Activated CD4-positive, alpha-beta T cell treated with anti-CD3 and anti-CD28 coated beads for 4 hours (primary cell): ENCODE data around the gene DIP2C.
"Not testable (repeated sequence)": the region's sequence is repeated elsewhere in the genome, so short reads cannot be mapped to it uniquely, and the experiment has no call there.

ENCODE experiments used
- DNase-seq, 2 donors: peaks; one replicate each; pipeline ENCODE4 v3.0.0-alpha.2; 2020

DIP2C gene

DNA sequence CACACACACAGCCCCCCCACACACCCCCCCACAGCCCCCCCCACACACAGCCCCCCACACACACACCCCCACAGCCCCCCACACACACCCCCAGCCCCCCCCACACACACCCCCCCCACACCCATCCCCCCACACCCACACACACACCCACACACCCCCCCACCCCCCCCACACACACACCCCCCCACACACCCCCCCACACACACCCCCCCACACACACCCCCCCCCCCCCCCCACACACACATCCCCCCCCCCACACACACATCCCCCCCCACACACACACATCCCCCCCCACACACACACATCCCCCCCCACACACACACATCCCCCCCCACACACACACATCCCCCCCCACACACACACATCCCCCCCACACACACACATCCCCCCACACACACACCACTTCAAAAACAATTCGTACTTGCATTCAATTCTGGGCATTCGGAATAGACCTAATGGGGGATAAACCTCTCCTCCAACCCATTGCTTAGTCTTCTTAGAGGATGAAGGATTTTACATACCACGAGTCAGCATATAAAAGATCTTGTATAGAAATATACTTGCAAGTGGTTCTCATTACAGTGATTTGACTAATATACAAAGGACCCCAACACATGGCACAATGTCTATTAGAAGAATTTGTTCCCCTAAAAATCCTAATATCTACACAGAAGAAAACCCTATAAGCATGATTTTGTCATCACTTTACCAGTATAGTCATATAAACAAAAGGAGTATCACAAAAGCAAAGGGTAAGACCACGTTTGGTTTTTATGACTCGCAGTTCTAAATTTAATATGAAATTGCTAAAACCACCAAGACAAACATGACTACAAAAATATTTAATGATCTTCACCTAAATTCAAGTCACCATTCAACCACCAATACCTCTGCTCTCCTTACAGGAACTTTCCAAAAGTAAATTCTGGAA is 80.9 kb downstream of the DIP2C start:
- DNase-seq = no peak

DNA sequence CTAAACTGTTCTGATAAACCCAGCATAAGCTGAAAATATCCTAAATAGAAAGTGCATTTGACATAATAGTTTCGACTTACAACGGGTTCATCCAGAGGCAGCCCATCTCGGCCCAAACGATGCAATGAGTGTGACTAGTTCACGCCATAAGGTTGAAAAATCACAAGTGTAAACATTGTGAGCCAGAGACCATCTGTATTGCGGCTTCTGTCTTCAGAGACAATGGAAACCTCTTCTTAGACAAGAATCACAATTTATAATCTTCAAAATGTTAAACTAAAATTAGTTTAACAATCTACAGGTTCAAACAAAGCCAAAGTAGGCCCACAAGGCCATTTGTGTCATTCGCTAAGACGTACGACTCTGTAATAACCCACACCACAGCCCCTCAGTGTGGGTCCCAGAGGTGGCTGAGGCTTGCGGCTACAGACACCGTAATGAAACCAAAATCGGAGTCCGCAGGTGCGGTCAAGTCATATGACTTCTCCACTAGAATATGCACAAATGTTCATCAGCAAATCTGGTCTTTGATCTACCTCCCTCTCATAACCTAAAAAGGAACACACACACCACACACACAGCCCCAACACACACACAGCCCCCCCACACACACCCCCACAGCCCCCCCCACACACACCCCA is 81.8 kb downstream of the DIP2C start:
- DNase-seq = no peak

DNA sequence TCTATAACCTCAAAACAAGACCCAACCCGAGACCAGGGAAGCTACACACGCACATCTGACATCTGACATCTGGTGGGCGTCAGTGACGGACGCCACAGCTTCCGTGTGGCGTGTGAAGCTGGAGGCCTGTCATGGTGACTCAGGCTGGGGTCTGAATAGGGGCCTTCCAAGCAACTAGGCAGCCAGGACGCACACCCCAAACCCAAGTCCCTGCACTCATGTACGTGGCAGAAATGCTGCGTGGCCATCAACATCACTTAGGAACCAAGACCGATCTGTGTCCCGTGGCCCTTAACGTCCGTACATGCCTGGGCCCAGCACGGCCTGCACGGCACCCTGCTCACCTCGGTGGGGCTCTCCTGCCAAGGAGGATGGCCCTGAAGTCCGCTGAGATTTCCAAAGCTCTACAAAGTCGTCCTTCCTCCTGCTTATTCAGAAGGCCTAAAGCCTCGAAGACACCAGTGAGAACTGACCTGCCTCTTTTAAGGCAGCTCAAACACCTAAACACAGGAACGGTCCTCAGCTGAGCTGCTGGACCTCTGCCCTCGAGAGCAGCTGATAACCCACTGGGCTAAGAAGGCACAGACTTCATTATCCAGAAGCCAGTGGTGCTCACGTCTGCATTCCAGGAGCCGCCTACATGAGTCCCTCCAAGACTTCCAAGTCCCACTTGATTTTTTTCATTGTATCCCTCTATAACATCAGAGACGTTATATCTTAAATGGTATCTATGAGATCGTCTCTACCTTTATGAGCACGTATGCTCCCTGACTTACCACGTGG is 82.5 kb downstream of the DIP2C start:
- DNase-seq = no peak

DNA sequence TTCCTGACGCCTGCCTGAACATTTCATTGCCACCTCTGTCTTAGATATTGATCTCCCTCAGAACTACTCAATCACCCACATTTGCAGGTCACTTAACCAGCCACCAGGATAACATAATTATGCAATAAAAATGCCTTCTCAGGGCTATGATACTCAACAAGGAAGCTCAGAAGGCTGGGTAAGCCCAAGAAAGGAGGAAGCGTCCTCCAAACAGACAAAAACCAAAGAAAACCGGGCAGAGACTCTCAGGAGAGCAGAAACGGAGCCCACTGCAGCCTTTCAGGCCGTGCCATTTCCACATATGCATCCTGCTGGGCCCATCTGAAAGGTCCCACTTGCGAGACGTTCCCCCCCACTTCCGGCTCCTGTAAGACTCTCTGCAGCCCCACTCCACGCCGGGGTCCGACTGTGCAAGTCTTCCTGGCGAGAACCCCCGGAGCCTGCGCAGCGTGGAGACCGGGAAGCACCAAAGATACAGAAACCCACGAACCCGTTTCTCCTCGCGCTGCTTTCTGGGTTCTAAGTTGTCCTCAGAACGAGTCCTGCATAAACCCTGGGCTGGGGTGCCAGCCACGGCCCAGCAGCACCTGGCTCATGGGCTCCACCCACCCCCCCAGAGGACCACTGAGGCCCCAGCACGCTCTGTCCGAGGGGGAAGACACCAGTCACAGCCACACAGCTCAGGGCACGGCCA is 83.7 kb downstream of the DIP2C start:
- no peak for DNase-seq

DNA sequence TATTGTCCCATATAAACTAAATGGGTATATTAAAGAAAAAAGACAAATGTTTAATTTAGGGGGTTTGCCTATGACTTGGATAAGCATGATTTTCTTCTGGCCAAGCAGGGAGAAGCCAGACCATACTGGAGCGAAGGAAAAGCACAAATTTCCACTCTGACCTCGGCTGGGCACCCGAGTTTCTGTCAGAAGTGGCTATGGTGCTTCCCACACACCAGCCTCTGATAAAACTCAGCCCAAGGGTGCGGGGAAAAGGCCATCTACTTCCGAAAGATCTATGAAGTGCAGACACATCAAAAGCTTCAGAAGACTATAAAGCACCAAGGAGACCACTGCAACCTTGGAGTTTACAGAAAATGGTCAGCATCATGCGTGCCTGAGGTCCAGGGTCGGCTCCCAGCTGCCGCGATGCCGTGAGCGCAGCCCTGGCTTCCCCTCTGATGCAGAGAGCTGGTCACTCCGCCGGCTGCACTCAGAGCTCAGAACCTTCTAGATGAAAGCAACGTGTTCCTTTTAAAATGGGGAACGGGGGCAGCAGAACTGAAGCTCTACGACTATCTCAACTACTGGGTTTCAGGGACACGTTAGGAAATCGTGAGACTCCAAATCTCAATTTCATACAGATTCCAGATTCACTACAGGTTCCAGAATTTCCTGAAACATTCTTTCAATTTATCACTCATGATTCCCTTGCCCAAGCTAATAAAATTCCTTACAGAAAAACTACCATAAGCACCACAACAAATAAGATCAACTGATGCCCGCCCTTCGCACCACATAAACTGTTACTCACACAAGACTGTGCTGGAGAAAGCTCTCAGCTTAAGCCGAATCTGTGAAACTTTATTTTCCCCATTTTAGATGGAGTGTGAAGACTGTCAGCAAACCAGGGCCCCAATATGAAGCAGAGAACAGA is 84.5 kb downstream of the DIP2C start:
- DNase-seq = no peak

DNA sequence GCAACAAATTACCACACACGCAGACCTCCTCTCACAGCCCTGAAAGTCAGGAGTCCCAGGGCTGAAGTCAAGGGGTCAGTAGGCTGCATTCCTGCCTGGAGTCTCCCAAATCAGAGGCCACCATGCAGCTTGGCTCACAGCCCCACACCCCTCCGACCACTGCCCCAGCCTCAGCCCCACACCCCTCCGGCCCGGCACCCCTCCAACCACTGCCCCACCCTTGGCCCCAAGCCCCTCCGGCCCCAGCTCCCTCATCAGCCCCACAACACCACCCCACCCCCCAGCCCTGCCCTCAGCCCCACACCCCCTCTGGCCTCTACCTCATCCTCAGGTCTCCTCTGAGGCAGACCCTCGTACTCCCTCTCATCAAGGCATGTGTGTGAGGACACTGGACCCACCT is 85.7 kb downstream of the DIP2C start:
- DNase-seq = no peak

DNA sequence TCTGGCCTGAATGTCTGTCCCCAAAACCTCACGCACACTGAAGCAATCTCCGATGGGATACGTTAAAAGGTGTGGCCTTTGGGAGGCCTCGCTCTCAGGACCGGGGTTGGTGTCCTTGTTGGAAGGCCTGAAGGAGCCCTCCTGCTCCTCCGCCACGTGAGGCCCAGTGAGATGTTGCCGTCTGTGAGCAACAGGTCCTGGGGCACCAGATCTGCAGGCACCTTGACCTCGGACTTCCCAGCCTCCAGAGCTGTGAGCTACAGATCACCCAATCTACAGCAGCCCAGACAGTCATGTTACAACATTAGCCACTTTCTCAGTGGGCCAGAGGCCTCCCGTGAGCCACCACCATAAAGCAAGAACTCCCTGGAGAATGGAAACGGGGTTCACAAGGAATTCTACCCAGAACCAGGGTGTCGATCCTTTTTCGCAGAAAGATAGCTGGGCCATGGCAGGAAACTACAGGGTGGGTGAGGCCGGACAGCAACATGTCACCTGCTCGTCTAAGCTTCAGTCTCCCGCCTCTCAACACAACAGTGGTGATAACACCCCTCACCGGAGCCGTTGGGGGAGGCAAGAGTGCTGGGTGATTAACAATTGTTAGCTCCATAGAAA is 87.0 kb downstream of the DIP2C start:
- DNase-seq = no peak

DNA sequence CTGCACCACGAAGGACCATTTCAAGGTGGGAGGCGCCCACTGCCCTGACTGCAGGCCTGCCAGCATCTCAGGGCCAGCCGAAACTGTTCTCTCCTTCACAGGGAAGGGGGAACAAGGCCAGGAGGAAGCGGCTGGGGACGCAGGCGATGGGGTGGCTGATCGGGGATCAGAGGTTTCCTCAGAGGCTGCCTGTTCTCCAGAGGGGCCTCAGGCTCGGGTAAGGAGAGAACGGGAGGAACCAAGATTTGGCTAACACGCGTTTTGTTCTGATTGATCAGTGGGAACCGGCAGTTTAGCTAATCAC is 87.9 kb downstream of the DIP2C start:
- no peak for DNase-seq

DNA sequence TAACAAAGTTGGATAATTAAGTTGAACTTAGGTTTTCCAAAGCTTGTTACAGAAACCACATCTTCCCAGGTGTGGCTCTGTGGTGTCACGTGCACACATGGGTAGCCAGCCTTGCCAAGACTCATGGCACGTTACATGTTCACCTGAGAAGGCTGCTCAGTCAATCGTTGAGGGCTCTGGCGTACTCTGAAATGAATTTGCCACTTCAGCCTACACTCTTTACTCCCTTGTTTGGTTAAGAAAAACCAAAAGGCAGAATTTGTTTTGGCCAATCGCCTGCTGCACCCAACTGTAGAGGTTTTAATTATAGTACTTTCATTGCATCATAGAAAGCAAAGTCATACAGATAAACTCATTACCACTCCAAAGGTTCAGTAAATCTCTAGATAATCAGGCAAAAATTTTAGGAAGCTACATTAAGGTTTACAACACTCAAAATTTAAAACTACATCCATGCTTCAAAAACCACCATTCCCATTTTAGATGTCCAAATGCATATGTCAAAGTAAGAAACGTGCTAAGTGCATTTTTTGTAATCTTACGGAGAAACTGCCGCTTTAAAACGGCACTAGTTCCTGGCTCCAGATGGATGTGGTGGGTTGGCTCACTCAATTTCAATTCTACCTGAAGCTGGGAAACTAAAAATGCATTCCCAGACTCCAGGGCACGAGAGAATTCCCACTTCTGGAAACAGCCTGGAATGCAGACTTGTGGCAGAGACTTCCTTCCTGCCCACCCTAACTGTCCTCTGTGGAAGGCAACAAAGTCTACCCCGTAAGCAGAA is 88.4 kb downstream of the DIP2C start:
- DNase-seq = no peak

DNA sequence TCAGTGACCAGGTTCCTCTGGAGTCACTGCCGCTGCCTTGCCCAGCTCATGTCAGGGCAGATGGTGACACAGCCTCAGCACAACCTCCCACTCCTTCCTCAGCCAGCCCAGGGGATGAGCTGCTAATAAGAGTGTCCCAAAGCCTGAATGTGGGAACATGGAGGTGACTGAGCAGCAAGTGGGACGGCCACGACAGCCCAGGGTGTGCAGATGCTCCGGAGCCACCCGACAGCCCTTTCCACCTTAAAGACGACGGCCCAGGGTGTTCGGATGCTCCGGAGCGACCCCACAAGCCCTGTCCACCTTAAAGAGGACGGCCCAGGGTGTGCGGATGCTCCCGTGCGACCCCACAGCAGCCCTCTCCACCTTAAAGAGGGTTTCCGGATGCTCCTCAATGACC is 89.2 kb downstream of the DIP2C start:
- DNase-seq = no peak

DNA sequence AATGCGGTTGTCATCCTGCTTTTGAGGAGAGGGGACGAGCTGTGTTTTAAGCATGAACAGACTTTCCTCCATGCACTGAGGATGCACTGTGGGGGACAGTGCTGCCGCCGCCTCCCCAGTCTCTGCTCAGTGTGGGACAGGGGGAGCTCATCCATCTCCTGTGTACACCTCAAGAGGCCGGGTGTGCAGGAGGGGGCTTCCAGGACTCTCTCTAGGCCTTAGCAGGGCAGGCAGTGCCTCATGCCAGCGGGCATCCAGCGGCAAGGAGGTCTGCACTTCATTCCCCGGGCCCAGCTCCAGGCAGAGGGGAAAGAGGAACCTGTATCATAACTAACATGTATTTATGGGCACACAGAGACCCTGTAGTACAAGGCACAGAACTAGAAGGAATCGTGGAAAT is 89.7 kb downstream of the DIP2C start:
- DNase-seq = no peak

DNA sequence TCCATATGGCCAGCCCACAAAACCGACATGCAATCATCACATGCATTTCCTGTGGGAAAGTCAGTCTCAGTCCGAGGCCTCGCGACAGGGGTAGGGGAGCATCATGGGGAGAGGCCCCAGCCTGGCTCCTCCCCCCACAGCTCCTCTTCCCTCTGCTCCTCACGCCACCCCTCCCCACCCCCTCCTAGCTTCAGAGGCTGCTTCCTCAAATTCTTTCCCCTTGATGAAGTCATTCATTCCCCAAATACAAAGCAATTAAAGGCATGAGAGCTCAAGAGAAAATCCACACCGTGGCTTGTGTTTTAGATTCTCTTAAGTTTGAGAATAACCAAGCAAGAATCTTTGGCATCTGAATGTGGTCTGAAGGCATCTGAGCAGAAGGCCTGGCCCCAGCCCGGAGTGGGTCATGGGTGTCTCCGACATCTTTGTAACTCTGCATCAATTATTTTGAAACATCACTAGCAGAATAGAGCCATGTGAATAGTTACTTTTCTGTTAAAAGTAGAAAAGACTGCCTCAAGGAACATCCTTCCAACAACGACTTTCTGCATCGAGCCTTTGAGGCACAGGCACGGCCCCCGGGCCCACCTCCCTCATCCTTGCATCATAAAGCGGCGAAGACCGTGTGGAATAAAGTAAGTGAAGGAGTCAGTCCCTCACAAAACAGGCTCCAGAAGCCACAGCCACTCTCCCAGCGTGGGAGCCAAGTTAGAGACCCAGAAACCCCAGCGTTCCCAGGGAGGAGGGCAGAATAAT is 90.9 kb downstream of the DIP2C start:
- no peak for DNase-seq

DNA sequence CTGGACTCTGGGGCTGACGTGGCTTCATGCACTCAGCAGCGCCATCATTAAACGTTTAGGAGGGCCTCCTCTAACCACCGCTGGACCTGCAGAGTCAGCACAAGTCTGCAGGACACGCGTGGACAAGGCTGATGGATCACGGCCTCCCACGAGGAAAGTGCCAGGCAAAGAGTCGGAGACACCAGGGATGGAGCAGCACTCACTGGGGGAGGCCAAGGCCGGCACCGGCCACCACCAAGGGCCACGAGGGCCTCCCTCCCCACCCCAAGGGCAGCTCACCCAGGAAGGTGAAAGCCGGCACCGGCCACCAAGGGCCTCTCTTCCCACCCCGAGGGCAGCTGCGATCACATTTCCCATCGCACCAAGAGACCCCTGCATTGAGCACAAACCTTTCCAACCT is 91.5 kb downstream of the DIP2C start:
- no peak for DNase-seq

DNA sequence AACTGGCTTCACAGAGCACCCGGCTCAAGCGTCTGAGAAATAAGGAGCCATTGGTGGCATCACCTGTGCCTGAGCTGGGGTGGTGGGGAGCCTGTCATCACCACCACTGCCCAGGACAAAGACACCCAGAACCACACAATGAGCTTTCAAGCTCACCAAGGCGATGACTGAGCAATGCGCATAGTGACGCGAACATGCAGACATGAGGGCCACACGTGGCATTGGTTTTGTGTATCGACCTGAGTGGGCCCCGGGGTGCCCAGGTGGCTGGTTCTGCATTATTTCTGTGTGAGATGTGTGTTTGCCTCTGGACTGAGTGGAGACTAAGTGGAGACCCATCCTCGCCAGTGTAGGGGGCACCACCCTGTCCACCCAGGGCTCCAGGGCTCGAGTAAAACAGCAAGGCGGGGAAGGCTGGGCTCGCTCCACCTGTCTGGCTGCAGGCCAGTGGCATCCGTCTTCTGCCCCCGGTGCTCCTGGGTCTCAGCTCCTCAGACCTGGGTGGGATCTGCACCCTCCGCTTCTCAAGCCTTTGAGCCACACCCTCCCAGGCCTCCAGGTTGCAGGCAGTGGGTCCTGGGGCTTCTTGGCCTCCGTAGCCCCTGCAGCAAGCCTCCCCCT is 92.6 kb downstream of the DIP2C start:
- no peak for DNase-seq

DNA sequence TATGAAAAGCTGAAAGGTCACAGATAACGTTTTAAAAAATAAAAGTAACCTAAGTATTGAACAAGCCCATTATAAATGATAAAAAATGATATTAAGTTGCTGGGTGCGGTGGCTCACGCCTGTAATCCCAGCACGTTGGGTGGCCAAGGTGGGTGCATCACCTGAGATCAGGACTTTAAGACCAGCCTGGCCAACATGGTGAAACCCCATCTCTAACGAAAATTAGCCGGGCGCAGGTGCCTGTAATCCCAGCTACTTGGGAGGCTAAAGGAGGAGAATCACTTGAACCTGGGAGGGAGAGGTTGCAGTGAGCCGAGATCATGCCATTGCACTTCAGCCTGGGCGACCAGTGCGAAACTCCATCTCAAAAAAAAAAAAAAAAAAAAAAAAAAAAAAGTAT is 93.3 kb downstream of the DIP2C start:
- DNase-seq = not testable (repeated sequence)

DNA sequence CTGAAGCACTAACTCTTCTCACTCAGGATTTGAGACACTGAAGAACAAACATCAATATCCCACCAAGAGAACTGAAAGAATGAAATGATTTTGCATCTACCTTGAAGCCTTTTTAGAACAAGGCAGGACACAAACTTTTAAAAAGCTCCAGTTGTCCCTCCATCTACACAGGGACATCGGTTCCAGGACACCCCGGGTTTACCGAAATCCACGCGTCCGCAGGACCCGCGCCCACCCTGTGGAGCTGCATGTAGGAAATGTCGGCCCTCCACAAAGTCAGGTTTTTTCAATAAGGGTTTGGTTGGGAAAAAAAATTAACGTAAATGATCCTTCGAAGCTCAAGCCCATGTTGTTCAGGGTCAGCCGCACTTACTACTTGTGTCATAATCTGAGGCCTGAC is 94.0 kb downstream of the DIP2C start:
- no peak for DNase-seq

DNA sequence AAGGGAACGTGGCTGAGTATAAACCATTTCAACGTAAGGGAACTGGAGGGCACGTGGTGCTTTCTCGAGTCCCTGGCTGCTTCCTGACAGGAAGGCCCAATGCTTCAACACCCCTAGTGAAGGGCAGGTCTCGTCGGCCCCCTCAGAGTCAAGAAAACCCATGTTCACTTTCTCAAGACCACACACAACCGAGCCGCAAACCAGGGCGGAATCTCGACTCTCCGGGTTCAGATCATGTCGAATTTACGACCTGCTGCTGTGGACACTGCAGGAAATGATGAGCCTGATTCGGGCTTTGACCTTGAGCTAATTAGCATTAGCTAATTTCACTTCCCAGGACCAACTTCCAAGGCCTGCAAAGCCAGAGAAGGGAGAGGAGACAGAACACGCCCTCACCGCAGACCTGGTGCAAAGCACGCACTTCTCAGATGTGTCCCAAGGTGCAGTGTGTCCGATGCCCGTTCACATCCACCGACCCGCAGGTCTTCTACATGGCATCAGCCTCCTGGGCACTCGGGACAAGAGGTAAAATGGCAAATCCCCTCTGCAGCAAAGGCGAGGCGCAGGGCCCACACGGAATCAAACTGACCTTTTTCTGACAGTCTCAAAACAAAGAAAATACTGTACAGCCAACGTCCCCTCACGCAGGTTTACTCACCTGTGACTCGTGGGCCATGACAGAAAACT is 94.7 kb downstream of the DIP2C start:
- DNase-seq = no peak

DNA sequence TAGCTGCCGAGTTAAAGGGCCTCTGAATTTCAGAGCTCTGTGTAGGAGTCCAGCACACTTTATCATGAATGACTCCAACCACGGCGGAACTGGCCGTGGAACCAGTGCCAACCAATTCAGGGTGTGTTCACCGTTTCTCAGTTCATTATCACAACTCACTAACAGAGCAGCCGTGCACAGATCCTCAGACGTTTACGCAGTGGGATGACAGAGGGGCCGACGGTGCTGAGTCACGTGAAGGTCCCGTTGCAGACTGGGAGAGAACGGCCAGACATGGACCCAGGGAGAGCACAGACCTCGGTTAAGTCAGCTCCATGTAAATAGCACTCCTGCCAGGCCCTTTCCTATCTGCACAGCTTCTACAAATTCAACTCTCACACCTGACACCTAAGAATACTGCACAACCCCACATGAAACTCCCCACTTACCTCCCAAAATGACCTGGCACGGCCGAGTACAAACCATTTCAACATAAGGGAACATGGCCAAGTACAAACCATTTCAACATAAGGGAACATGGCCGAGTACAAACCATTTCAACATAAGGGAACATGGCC is 95.5 kb downstream of the DIP2C start:
- no peak for DNase-seq

DNA sequence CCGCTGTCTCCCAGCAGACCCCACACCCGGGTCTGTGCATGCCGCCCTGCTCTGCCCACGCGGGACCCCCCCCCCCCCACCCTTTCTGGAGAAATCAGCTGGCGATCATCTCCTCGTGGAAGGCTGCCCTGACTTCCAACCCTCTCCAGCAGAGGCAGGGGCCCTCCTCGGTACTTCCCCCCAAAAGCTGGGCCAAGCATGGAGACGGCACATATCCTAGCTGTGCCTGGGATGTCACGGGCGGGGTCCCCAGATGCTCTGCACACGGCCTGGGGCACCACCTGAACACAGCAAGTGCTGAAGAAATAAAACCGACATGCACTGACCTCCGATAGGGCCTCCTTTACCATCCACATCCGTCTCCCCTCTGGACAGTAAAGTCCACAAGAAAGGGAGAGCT is 96.0 kb downstream of the DIP2C start:
- no peak for DNase-seq
